H54 (cell line): ENCODE measurements around the gene ENKD1.

Experiments
- DNase-seq: peaks from one replicate; pipeline ENCODE4 v3.0.0; 2011; ENCODE audit warnings: low spot score, mixed read lengths; ENCODE audit not compliant: insufficient read length
- FAIRE-seq: peaks from 3 replicates; lab custom pipeline; 2011; peaks lifted over from hg19 to GRCh38; lab: Jason Lieb, UNC
- POLR2A ChIP-seq: IDR thresholded peaks from 2 replicates; pipeline ENCODE4 v1.6.1; 2011; ENCODE audit warnings: low read depth, mild to moderate bottlenecking, low read length

Gene ENKD1

GRCh38 chr16:67662653-67663010 is 3.9 kb downstream of the ENKD1 start:
- FAIRE-seq (no peak), DNase-seq (no peak)
- no peak for TF ChIP-seq POLR2A

GRCh38 chr16:67661886-67662652 is 4.5 kb downstream of the ENKD1 start:
- FAIRE-seq: no peak
- no peak for DNase-seq
- TF ChIP-seq POLR2A: no peak

GRCh38 chr16:67661101-67661761 is 5.3 kb downstream of the ENKD1 start:
- DNase-seq (peak; percentile 74), FAIRE-seq (no peak)
- no peak for TF ChIP-seq POLR2A

- DNase-seq (peak; percentile 100), FAIRE-seq (no peak)
- no peak for TF ChIP-seq POLR2A
Measured at GRCh38 chr16:67660564-67661028, 6.0 kb downstream of the ENKD1 start, which contains the start of gene PARD6A. Gene PARD6A, plus strand, starts transcription at chr16:67660960. Its CDS starts 79 bp downstream, at chr16:67661039.

GRCh38 chr16:67659675-67660563 is 6.6 kb downstream of the ENKD1 start, which contains the start of gene ACD:
Gene ACD, minus strand, starts transcription at chr16:67660260. Its CDS starts 40 bp downstream, at chr16:67660220.
- FAIRE-seq (no peak), DNase-seq (peak; percentile 99)
- peak; percentile 85 for TF ChIP-seq POLR2A

DNA sequence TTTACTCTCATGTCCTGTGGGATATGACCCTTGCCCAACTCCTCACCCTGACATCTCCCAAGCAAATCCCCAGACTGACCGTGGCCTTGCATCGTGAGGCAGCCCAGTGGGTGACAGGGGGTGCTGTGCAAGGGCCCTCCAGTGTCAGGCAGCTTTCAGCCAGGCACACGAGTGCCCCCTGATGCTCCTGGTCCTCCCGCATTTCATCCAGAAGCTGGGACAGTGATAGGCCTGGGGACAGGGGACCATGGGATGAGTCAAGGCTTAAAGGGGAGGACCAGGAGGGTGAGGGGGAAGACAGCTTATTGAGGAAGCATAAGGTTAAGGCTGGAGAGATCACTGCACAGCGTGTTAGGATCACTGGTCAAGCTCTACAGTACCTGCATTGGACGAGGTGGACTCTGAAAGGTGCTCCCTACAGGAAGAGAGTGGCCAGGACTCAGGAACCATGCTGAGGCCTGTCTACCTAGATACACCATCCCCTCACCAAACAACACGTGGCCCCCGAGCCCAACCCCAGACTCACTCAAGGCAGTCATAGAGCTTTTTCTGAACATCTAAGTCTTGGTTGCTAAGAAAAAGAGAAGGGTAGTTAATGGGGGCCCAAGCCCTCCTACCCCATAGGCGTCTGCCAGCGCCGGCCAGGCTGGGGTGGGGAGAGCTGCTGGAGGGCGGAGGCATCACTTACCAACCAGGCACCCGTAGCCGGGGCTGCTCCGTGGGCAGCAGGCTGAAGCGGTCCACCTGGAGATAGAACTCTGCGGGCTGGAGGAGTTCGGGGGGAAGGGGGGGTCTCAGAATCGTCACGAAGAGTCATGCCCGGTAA is 7.5 kb downstream of the ENKD1 start:
- FAIRE-seq: no peak
- TF ChIP-seq POLR2A: no peak
- DNase-seq: no peak

- no peak for FAIRE-seq
- no peak for DNase-seq
- TF ChIP-seq POLR2A: no peak
Measured at GRCh38 chr16:67657751-67658518, 8.6 kb downstream of the ENKD1 start.

DNA sequence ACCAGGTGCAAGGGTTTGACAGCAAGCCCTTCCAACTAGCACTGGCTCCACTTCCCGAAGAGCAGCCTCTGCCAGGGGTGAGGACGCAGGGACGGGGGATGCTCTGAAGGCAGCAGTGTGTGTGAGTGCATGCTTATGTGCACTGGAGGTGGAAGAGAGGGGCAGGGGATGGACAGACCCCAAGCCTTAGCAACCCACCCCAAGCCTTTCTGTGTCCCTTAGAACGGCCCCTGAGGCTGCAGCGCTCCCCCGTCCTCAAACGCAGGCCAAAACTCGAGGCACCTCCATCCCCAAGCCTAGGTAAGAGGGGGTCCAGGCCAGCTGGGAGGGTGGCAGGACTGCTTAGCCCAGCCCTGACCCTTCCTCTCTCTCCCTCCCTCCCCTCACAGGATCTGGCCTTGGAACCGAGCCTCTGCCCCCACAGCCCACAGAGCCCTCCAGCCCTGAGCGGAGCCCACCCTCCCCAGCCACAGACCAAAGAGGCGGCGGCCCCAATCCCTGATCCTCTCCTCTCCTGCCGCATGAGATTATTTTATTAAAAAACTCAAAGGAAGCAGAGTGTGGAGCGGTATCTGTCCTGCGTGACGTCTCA is 9.4 kb downstream of the ENKD1 start:
- DNase-seq (no peak), FAIRE-seq (no peak)
- no peak for TF ChIP-seq POLR2A

GRCh38 chr16:67656344-67657016 is 10.1 kb downstream of the ENKD1 start:
- no peak for DNase-seq
- no peak for TF ChIP-seq POLR2A
- no peak for FAIRE-seq

DNA sequence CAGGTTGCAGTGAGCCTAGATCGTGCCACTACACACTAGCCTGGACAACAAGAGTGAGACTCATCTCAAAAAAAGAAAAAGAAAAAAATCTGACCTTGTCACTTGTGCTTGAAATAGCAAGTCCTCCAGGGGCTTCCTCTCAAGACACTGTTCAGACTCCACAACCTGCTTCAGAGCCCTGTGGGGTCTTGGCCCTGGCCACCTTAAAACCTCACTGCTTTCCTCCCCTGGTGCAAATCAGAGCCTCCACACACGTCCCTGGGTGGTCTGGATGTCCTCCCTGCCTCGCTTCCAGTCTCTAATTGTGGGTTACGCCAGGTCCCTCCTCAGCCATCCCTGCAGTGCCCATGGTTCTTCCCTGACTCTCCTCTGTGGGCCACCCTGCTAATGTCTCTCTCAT is 11.2 kb downstream of the ENKD1 start:
- FAIRE-seq (no peak), DNase-seq (no peak)
- TF ChIP-seq POLR2A: no peak

DNA sequence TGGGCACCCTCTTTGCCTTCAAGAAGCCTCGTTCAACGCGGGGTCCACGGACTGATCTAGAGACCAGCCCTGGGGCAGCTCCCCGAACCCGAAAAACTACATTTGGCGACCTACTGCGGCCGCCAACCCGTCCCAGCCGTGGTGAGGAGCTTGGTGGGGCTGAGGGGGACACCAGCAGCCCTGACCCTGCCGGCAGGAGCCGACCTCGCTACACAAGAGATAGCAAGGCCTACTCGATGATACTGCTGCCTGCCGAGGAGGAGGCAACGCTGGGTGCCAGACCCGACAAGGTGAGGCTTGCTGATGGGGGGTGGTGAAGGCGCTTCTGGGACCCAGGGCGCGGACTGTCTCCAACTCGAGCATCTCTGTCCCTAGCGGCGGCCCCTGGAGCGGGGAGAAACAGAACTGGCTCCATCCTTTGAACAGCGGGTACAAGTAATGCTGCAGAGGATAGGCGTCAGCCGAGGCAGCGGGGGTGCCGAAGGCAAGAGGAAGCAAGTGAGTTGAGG is 12.1 kb downstream of the ENKD1 start:
- DNase-seq (no peak), FAIRE-seq (no peak)
- no peak for TF ChIP-seq POLR2A
